Neural progenitor cell (in vitro differentiated cells): ENCODE results near the gene ZBTB3.

Experiments
- CTCF ChIP-seq: fragments of 200-600 bp; sonication (generic); IDR thresholded peaks from 2 replicates; pipeline ENCODE4 v1.5.1; 2017; ENCODE audit warnings: antibody characterized with exemption, mild to moderate bottlenecking
- EZH2 ChIP-seq: fragments of 200-600 bp; sonication (generic); IDR thresholded peaks from 2 replicates; pipeline ENCODE4 v1.6.1; 2017; ENCODE audit warnings: antibody characterized with exemption, mild to moderate bottlenecking, moderate library complexity
- EZH2phosphoT487 ChIP-seq: fragments of 200-600 bp; sonication (generic); IDR thresholded peaks from 2 replicates; pipeline ENCODE4 v1.6.1; 2017; ENCODE audit warnings: antibody characterized with exemption

- no peak for TF ChIP-seq CTCF
- TF ChIP-seq EZH2 = no peak
- no peak for TF ChIP-seq EZH2phosphoT487
Observed at GRCh38 chr11:62705413-62705812, 48.5 kb downstream of the ZBTB3 start.
